ENCODE data around the gene E2F6. TPM values are rescaled to one million over a fixed set of nuclear protein-coding genes. Genes with fewer than 3 reads are reported as not detected.

Gene E2F6
- total RNA-seq, 2 donors from 2014 or later = 6.6 TPM

DNA sequence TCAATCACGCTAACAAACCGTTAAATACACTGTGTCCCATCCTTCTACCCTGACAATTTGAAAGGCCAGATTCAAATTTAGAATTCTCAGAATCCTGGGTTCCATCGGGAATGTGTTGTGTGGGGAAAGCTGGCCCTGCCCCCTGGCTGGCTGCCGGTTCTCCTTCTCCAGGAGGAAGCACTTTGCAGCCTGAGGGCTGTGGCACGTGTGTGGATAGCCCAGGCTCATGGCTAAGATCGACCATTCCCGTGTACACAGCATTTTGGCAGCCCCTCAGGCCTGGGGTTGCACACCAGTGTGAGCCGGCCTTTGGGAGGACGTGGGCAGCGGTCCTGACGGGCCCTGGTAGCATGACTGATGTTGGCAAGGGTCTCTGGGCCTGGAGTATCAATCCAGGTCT, 70.6 kb downstream of the E2F6 start:
- intact Hi-C loops (cut with DNase I) = no loop called here

More for the DNA sequence above, 70.6 kb downstream of the E2F6 start:
- no peak overlapping the region for H3K4me3 ChIP-seq
- no peak for DNase-seq
- no peaks in the 10 kb centered on the region for H3K27me3 ChIP-seq
- no peak overlapping the region for H3K27ac ChIP-seq
- H3K4me1 ChIP-seq = no peaks in the 10 kb centered on the region
- no peaks in the 10 kb centered on the region for H3K36me3 ChIP-seq
- H3K9me3 ChIP-seq = no peaks in the 10 kb centered on the region
- TF ChIP-seq, protein P1, sequence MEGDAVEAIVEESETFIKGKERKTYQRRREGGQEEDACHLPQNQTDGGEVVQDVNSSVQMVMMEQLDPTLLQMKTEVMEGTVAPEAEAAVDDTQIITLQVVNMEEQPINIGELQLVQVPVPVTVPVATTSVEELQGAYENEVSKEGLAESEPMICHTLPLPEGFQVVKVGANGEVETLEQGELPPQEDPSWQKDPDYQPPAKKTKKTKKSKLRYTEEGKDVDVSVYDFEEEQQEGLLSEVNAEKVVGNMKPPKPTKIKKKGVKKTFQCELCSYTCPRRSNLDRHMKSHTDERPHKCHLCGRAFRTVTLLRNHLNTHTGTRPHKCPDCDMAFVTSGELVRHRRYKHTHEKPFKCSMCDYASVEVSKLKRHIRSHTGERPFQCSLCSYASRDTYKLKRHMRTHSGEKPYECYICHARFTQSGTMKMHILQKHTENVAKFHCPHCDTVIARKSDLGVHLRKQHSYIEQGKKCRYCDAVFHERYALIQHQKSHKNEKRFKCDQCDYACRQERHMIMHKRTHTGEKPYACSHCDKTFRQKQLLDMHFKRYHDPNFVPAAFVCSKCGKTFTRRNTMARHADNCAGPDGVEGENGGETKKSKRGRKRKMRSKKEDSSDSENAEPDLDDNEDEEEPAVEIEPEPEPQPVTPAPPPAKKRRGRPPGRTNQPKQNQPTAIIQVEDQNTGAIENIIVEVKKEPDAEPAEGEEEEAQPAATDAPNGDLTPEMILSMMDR (IDR thresholded peaks at IDR 0.05) = no peak
- no peak overlapping the region for H3K9ac ChIP-seq (ENCODE audit: low read depth in 2 of 2, low read length in 2 of 2)

Other genes starting within 250 kb of the E2F6 start
- gene ROCK2, start 121.5 kb downstream of the E2F6 start, total RNA-seq = 10 to 100 TPM; 62.7 to 80.9 TPM
- 1 to 10 TPM in 1 of 2 donors, under 1 TPM in 1; 0.77 to 1.1 TPM for gene GREB1, start 67.9 kb upstream of the E2F6 start, total RNA-seq
- gene NTSR2, start 204.0 kb upstream of the E2F6 start, total RNA-seq = not detected

All from colonic mucosa (tissue), 4 donors.